ENCODE measurements around the gene LRRC74A.

LRRC74A gene

DNA sequence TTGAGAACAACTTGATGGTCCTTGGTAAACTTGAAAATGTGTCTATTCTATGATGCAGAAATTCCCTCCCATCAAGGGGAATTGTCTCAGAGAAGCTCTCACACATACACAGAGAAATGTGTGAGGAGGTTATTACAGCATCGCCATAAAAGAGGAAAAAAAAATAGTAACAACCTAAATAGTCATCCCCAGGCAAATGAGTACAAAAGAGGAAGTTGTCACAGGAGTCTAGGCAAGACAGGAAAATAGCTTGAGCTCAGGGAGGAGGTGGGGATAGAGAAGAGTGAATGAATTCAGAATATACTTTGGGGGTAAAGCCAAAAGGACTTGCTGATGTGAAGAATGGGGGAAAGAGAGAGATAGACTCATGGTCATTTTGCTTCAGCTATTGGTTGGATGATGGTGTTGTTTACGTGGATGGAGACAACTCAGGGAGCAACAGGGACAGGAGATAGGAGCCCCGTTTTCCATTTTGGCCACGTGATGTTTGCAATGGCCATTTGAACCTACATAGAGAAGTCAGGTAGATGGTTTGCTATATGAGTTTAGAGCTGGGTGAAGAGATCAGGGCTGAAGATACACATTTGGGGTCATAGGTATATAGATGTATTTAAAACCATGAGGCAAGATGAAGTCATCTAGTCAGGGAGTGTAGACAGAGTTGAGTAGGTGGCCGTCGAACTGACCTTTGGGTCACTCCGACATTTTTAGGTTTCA, 20.3 kb downstream of the LRRC74A start:
- TF ChIP-seq TAF1 (IDR thresholded peaks at IDR 0.05; ENCODE audit: borderline replicate concordance, insufficient read depth, low read length) (no peak), REST (IDR thresholded peaks at IDR 0.05; ENCODE audit: insufficient read depth in 1 of 2, low read depth in 2 of 2, low read length in 2 of 2) (no peak), SIN3A (IDR thresholded peaks at IDR 0.05; ENCODE audit: borderline replicate concordance, insufficient read depth, low read length) (no peak), FOXP2 (optimal IDR thresholded peaks at IDR 0.05; ENCODE audit: borderline replicate concordance, extremely low read depth, extremely low read length, insufficient read depth) (no peak)

DNA sequence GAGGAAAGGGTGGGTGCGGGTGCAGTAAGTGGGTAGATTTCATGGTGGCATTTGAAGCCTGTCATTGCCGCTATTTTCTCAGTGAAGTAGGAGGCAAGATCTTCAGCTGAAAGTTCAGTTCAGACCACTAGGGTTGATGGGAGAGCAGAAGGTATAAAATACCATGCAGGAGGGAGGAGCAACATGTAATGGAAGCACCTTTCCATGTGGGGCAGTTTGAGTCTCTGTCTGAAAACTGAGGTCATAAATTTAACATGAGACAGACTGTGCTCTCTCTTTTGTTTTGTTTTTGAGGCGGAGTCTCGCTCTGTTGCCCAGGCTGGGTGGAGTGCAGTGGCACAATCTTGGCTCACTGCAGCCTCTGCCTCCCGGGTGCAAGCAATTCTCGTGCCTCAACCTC, 22.7 kb downstream of the LRRC74A start:
- TF ChIP-seq TAF1 (IDR thresholded peaks at IDR 0.05; ENCODE audit: borderline replicate concordance, insufficient read depth, low read length): no peak
- TF ChIP-seq POLR2AphosphoS5 (IDR thresholded peaks at IDR 0.05; ENCODE audit: low read depth, low read length): no peak
- no peak for TF ChIP-seq REST (IDR thresholded peaks at IDR 0.05; ENCODE audit: insufficient read depth in 1 of 2, low read depth in 2 of 2, low read length in 2 of 2)
- TF ChIP-seq SIN3A (IDR thresholded peaks at IDR 0.05; ENCODE audit: borderline replicate concordance, insufficient read depth, low read length): no peak
- TF ChIP-seq FOXP2 (optimal IDR thresholded peaks at IDR 0.05; ENCODE audit: borderline replicate concordance, extremely low read depth, extremely low read length, insufficient read depth): no peak

DNA sequence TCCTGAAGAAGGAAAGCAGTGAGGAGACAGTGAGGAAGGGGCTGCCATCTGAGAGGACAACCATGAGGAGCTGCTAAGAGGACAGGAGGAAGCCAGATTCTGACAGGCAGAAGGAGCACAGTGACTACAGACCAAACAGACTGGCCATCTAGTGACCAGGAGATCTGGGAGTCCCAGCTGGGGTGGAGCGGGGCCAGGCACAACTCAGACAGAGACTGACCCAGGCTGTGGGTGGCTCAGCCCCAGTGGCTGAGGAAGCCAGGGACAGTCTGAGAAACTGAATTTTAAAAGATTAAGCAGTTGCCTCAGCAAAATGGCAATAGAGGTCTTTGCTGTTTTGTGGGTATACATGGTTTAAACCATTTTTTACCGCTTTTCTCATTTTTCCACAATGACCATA, 28.9 kb downstream of the LRRC74A start:
- TF ChIP-seq POLR2AphosphoS5 (IDR thresholded peaks at IDR 0.05; ENCODE audit: low read depth, low read length): no peak
- TF ChIP-seq REST (IDR thresholded peaks at IDR 0.05; ENCODE audit: insufficient read depth in 1 of 2, low read depth in 2 of 2, low read length in 2 of 2): no peak
- no peak for TF ChIP-seq TAF1 (IDR thresholded peaks at IDR 0.05; ENCODE audit: borderline replicate concordance, insufficient read depth, low read length)
- TF ChIP-seq SIN3A (IDR thresholded peaks at IDR 0.05; ENCODE audit: borderline replicate concordance, insufficient read depth, low read length): no peak
- no peak for TF ChIP-seq FOXP2 (optimal IDR thresholded peaks at IDR 0.05; ENCODE audit: borderline replicate concordance, extremely low read depth, extremely low read length, insufficient read depth)

- TF ChIP-seq SIN3A (IDR thresholded peaks at IDR 0.05; ENCODE audit: borderline replicate concordance, insufficient read depth, low read length): no peak
- TF ChIP-seq REST (IDR thresholded peaks at IDR 0.05; ENCODE audit: insufficient read depth in 1 of 2, low read depth in 2 of 2, low read length in 2 of 2): no peak
- TF ChIP-seq TAF1 (IDR thresholded peaks at IDR 0.05; ENCODE audit: borderline replicate concordance, insufficient read depth, low read length): no peak
- TF ChIP-seq POLR2AphosphoS5 (IDR thresholded peaks at IDR 0.05; ENCODE audit: low read depth, low read length): no peak
- no peak for TF ChIP-seq FOXP2 (optimal IDR thresholded peaks at IDR 0.05; ENCODE audit: borderline replicate concordance, extremely low read depth, extremely low read length, insufficient read depth)
Measured at GRCh38 chr14:76856769-76857168, 30.6 kb downstream of the LRRC74A start.
